Articular chondrocyte of knee joint (primary cell): ENCODE results near the gene PTPRCAP. TPM values are rescaled to one million over a fixed set of nuclear protein-coding genes. Genes with fewer than 3 reads are reported as not detected.

Experiments
- small RNA-seq: library from RNA; depleted of rRNA; stranded (forward); fragments of <200 nt; gene quantifications from one replicate; pipeline ENCODE3, GENCODE V24; 2012
- total RNA-seq: library from RNA; depleted of rRNA; stranded (reverse); fragments of >200 nt; gene quantifications from 2 replicates; pipeline ENCODE4 v1.2.3, GENCODE V29; 2012

Gene PTPRCAP
- total RNA-seq = 0.11 and 0.26 TPM in 2 replicates

DNA sequence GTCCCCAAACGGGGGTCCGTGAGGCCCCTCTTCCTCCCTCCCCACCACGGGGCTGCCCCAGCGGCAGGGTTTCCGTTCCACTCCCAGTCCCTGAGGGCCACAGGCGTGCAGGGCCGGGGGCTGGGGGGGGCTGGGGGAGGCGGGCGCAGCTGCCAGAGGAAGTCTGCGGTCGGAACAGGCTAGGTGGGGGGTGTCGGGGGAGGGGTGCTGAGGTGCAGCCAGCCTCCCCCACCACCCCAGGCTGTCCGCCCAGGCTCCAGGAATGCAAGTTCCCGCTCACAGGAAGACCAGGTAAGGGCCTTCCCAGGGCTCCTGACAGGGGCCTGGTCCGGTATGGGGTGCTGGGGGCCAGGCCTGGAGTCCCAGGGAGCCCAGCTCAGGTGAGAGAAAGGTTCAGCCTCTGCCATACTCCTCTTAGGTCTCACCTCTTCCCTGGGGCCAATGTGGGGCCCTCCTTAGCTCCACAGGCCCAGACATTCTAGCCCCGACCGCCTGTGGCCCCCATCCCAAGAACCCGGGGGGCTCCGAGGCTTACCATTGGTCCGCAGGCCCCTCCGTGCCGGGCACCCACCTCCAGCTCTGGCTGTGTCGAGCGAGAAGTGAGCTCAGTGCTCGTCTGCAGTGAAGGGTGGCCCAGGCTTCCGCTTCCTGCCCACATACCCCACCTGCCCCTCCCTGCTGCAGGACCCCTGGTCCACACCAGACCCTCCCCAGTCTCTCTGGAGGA is at the start of gene PTPRCAP:
Gene PTPRCAP (minus strand): TSS at position 601 of the 727 bp plus-strand sequence. CDS start 63 bp downstream, at position 538.

DNA sequence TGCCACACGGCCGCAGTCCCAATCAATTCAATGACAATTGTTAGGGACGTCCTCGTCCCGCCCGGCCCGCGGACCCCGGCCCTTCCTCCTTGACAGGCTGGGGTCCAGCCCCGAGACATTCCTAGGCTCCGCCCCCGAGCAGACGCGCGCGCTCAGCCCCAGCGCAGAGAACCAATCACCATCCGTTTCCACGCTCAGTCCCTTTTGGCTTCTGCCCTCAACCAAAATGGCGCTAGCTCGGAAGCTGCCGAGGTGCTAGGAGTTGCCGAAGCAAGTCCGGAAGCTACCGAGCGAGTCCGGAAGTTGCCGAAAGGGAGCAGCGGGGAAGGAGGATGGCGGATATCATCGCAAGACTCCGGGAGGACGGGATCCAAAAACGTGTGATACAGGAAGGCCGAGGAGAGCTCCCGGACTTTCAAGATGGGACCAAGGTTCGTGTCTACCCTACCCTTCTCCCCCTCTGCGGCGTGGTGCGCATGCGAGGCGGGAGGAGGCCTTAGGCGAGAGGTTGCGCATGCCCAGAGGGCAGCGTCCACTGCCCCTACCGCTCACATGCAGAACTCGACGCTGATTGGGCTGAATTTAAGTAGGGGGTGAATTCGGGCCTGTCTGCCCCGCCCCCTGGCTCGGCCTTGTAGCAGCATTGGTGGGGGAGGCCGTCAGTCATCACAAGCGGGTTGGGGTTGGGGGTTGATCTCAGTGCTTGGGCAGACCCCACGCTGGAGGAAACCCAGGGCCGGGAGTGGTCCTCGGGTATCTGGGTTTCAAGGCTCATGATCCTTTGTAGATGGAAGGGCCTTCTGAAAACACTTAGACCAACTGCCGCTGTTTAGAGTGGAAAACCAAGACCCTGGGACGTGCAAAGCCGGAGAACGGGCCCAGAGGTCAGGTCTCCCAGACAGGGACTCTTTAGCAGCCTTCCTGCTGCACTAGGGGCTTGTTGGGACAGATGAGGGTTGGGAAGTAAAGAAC is 45.6 kb upstream of the PTPRCAP start, which contains the start of gene AIP:
Gene AIP (plus strand): TSS at position 200 of the 972 bp plus-strand sequence. CDS start 133 bp downstream, at position 333.

GRCh38 chr11:67468759-67469507 is 31.5 kb upstream of the PTPRCAP start, which contains the start of gene TMEM134:
Gene TMEM134, minus strand, starts transcription at chr11:67469251. Its CDS starts 59 bp downstream, at chr11:67469192.

GRCh38 chr11:67455054-67455453 is 17.6 kb upstream of the PTPRCAP start, which contains the start of gene CABP4:
Gene CABP4, plus strand, starts transcription at chr11:67455354. Its CDS starts 70 bp downstream, at chr11:67455424.

GRCh38 chr11:67452141-67452952 is 14.9 kb upstream of the PTPRCAP start, which contains the start of gene GPR152:
Gene GPR152, minus strand, starts transcription at chr11:67452729. Its CDS starts 5 bp downstream, at chr11:67452724.

GRCh38 chr11:67428052-67429001 is 9.2 kb downstream of the PTPRCAP start, which contains the start of gene RPS6KB2:
Gene RPS6KB2, plus strand, starts transcription at chr11:67428494. Its CDS starts 52 bp downstream, at chr11:67428546.

GRCh38 chr11:67415501-67416304 is 21.8 kb downstream of the PTPRCAP start, which contains the start of gene CARNS1:
Gene CARNS1, plus strand, starts transcription at chr11:67415678. Its CDS starts 522 bp downstream, at chr11:67416200.

DNA sequence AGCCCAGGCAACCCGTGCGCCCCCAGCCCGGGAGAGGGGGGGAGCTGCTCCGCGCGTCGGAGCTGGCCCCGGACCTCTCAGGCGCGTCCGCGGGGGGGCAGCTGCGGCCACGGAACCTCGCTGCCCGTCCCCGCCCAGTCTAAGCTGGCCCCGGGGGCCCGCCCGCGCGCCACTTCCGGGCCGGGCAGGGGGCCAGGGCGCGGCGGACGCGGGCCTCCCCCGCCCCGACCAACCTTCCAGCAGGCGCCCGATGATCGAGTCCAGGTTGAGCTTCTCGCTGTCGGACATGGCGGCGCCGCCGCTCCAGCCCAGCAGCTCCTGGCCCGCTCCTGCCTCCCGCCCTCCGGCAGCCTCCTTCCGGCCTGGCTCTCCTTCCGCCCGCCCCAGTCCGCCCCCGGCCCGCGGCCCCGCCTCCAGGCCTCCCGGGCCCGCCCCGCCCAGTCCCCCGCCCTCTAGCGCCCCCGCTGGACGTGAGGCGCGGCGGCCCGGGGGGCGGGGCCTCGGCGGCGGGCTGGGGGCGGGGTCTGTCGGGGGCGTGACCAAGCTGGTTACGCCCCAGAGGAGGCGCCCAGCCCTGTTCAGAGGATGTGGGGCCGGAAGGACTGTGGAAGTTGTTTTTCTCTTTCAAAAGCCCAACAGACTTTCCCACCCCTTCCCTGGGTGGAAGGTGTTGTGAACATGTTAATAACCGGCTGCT is 35.8 kb downstream of the PTPRCAP start, which contains the start of gene PPP1CA:
Gene PPP1CA (minus strand): TSS at position 364 of the 697 bp plus-strand sequence. CDS start 76 bp downstream, at position 288.

GRCh38 chr11:67391304-67392182 is 45.9 kb downstream of the PTPRCAP start, which contains the start of gene RAD9A:
Gene RAD9A, plus strand, starts transcription at chr11:67391986. Its CDS starts 59 bp downstream, at chr11:67392045.

Small RNAs within 50 kb of the gene (small RNA-seq; reads per million reads assigned to genes)
- gene RNU6-1238P = not detected

Other genes starting within 250 kb of the PTPRCAP start
- gene GRK2, start 171.2 kb downstream of the PTPRCAP start, total RNA-seq = 16.9 and 19.1 TPM in 2 replicates
- gene ANKRD13D, start 148.4 kb downstream of the PTPRCAP start, total RNA-seq = 18.8 and 23.9 TPM in 2 replicates
- 15.8 and 19.3 TPM in 2 replicates for gene SSH3, start 134.2 kb downstream of the PTPRCAP start, total RNA-seq
- 41.8 and 49.8 TPM in 2 replicates for gene POLD4, start 84.1 kb downstream of the PTPRCAP start, total RNA-seq
- gene CLCF1, start 64.1 kb downstream of the PTPRCAP start, total RNA-seq = 8.8 and 9.4 TPM in 2 replicates
- gene RAD9A, start 45.7 kb downstream of the PTPRCAP start, total RNA-seq = 5.5 and 6.4 TPM in 2 replicates
- gene PPP1CA, start 35.8 kb downstream of the PTPRCAP start, total RNA-seq = 131 and 138 TPM in 2 replicates
- not detected in 2 replicates for gene TBC1D10C, start 33.6 kb downstream of the PTPRCAP start, total RNA-seq
- 0.97 and 1.2 TPM in 2 replicates for gene CARNS1, start 22.0 kb downstream of the PTPRCAP start, total RNA-seq
- 33.2 and 35.3 TPM in 2 replicates for gene RPS6KB2, start 9.2 kb downstream of the PTPRCAP start, total RNA-seq
- gene CORO1B, start 5.8 kb upstream of the PTPRCAP start, total RNA-seq = 59.1 and 86.2 TPM in 2 replicates
- gene GPR152, start 15.0 kb upstream of the PTPRCAP start, total RNA-seq = not detected in 2 replicates
- 0.11 TPM in 1 of 2 replicates, not detected in the other for gene CABP4, start 17.7 kb upstream of the PTPRCAP start, total RNA-seq
- 20.3 and 28.2 TPM in 2 replicates for gene TMEM134, start 31.6 kb upstream of the PTPRCAP start, total RNA-seq
- 35.5 and 38.2 TPM in 2 replicates for gene AIP, start 45.3 kb upstream of the PTPRCAP start, total RNA-seq
- 15.5 and 17.0 TPM in 2 replicates for gene PITPNM1, start 67.7 kb upstream of the PTPRCAP start, total RNA-seq
- 13.6 and 13.7 TPM in 2 replicates for gene CDK2AP2, start 70.5 kb upstream of the PTPRCAP start, total RNA-seq
- gene CABP2, start 85.8 kb upstream of the PTPRCAP start, total RNA-seq = not detected in 2 replicates
- gene GSTP1, start 146.1 kb upstream of the PTPRCAP start, total RNA-seq = 444 and 488 TPM in 2 replicates
- 99.6 and 138 TPM in 2 replicates for gene NDUFV1, start 169.3 kb upstream of the PTPRCAP start, total RNA-seq
- gene NUDT8, start 192.3 kb upstream of the PTPRCAP start, total RNA-seq = 2.9 and 5.8 TPM in 2 replicates
- not detected in 2 replicates for gene TBX10, start 202.1 kb upstream of the PTPRCAP start, total RNA-seq
- not detected in 2 replicates for gene ACY3, start 213.0 kb upstream of the PTPRCAP start, total RNA-seq
- gene ALDH3B2, start 236.9 kb upstream of the PTPRCAP start, total RNA-seq = not detected in 2 replicates